Hematopoietic multipotent progenitor cell treated with erythropoietin and hydrocortisone succinate and interleukin-3 and kit ligand, for 6 days (in vitro differentiated cells): ENCODE data around the gene TRABD2B.

ENCODE experiments used
- DNase-seq: peaks from one replicate; pipeline ENCODE4 v3.0.0-alpha.2; 2015

The TRABD2B gene

GRCh38 chr1:47788761-47789160 is 208.4 kb downstream of the TRABD2B start:
- DNase-seq = no peak

GRCh38 chr1:47787560-47787959 is 209.6 kb downstream of the TRABD2B start:
- no peak for DNase-seq

GRCh38 chr1:47786316-47786715 is 210.9 kb downstream of the TRABD2B start:
- DNase-seq = no peak

GRCh38 chr1:47785561-47786271 is 211.5 kb downstream of the TRABD2B start:
- DNase-seq = no peak

GRCh38 chr1:47785118-47785517 is 212.1 kb downstream of the TRABD2B start:
- DNase-seq = no peak

- DNase-seq = no peak
Observed at GRCh38 chr1:47784497-47784822, 212.7 kb downstream of the TRABD2B start.

- no peak for DNase-seq
Observed at GRCh38 chr1:47783638-47784496, 213.3 kb downstream of the TRABD2B start.

GRCh38 chr1:47782414-47783166 is 214.6 kb downstream of the TRABD2B start:
- no peak for DNase-seq

- DNase-seq = no peak
Observed at GRCh38 chr1:47781171-47781959, 215.8 kb downstream of the TRABD2B start.

GRCh38 chr1:47780469-47780995 is 216.7 kb downstream of the TRABD2B start:
- peak; percentile 14 for DNase-seq

GRCh38 chr1:47779613-47780012 is 217.6 kb downstream of the TRABD2B start:
- no peak for DNase-seq

GRCh38 chr1:47778280-47778679 is 218.9 kb downstream of the TRABD2B start:
- no peak for DNase-seq

- DNase-seq = no peak
Observed at GRCh38 chr1:47777322-47777721, 219.9 kb downstream of the TRABD2B start.

GRCh38 chr1:47776667-47777131 is 220.5 kb downstream of the TRABD2B start:
- no peak for DNase-seq

GRCh38 chr1:47774986-47775834 is 222.0 kb downstream of the TRABD2B start:
- DNase-seq = no peak

- no peak for DNase-seq
Observed at GRCh38 chr1:47772960-47773682, 224.1 kb downstream of the TRABD2B start.

- no peak for DNase-seq
Observed at GRCh38 chr1:47772281-47772680, 224.9 kb downstream of the TRABD2B start.

GRCh38 chr1:47771751-47772150 is 225.4 kb downstream of the TRABD2B start:
- DNase-seq = no peak

- DNase-seq = no peak
Observed at GRCh38 chr1:47769983-47770382, 227.2 kb downstream of the TRABD2B start.

GRCh38 chr1:47769295-47769694 is 227.9 kb downstream of the TRABD2B start:
- no peak for DNase-seq

- DNase-seq = no peak
Observed at GRCh38 chr1:47767741-47768100, 229.5 kb downstream of the TRABD2B start.
